Stimulated activated memory B cell treated with anti-CD40 and anti-IgM and Interleukin-4, amounts not matched to agents 10 μg/mL and 1 μg/mL and 100 μg/mL, for 72 hours (primary cell): ENCODE data around the gene GPR149.

Source experiments
- ATAC-seq: fragments of 150-1000 bp; cut with Tn5 transposase; 2 replicates; pipeline ENCODE4 v1.10.0; 2021
- H3K27ac Mint-ChIP-seq: one replicate; pipeline ENCODE4 v1.8.0; 2022; ENCODE audit warnings: mild to moderate bottlenecking, mixed read lengths
- H3K27me3 Mint-ChIP-seq: one replicate; pipeline ENCODE4 v1.8.0; 2022; ENCODE audit warnings: mixed read lengths
- H3K36me3 Mint-ChIP-seq: one replicate; pipeline ENCODE4 v1.8.0; 2022; ENCODE audit warnings: mixed read lengths
- H3K4me1 Mint-ChIP-seq: one replicate; pipeline ENCODE4 v1.8.0; 2022; ENCODE audit warnings: mixed read lengths
- H3K4me3 Mint-ChIP-seq: one replicate; pipeline ENCODE4 v1.8.0; 2022; ENCODE audit warnings: mild to moderate bottlenecking, moderate library complexity, mixed read lengths
- H3K9me3 Mint-ChIP-seq: one replicate; pipeline ENCODE4 v1.8.0; 2022; ENCODE audit warnings: mixed read lengths

Gene GPR149

GRCh38 chr3:154367221-154367620 is 62.8 kb downstream of the GPR149 start:
- ATAC-seq: no peak
- Mint-ChIP-seq H3K27ac (no peak overlapping the region), H3K4me3 (no peak overlapping the region), H3K9me3 (peaks cover 3% of the 10 kb centered on the region), H3K36me3 (no peaks in the 10 kb centered on the region), H3K27me3 (peaks cover 8% of the 10 kb centered on the region), H3K4me1 (no peaks in the 10 kb centered on the region)

GRCh38 chr3:154364849-154365248 is 65.1 kb downstream of the GPR149 start:
- H3K27ac Mint-ChIP-seq: no peak overlapping the region
- peaks cover 8% of the 10 kb centered on the region for H3K27me3 Mint-ChIP-seq
- no peaks in the 10 kb centered on the region for H3K4me1 Mint-ChIP-seq
- ATAC-seq: no peak
- no peak overlapping the region for H3K4me3 Mint-ChIP-seq
- H3K36me3 Mint-ChIP-seq: no peaks in the 10 kb centered on the region
- peaks cover 3% of the 10 kb centered on the region for H3K9me3 Mint-ChIP-seq

GRCh38 chr3:154361099-154361498 is 68.9 kb downstream of the GPR149 start:
- Mint-ChIP-seq H3K36me3 (no peaks in the 10 kb centered on the region), H3K27me3 (no peaks in the 10 kb centered on the region), H3K9me3 (peaks cover 4% of the 10 kb centered on the region), H3K27ac (no peak overlapping the region), H3K4me1 (no peaks in the 10 kb centered on the region), H3K4me3 (no peak overlapping the region)
- ATAC-seq: no peak

DNA sequence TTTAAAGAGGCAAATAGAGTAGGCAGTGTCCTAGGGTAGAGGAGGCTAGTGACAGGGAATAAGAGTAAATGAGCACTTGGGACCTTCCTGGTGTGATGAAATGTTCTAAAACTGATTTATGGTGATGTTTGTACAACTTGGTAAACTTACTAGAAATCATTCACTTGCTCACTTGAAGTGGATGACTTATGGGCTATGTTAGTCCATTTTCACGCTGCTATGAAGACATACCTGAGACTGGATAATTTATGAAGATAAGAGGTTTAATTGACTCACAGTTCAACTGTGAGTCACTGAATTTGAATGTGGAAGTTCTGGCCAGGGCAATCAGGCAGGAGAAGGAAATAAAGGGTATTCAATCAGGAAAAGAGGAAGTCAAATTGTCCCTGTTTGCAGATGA is 74.0 kb downstream of the GPR149 start:
- H3K4me1 Mint-ChIP-seq: no peaks in the 10 kb centered on the region
- ATAC-seq: no peak
- H3K9me3 Mint-ChIP-seq: peaks cover 6% of the 10 kb centered on the region
- H3K27ac Mint-ChIP-seq: no peak overlapping the region
- H3K36me3 Mint-ChIP-seq: no peaks in the 10 kb centered on the region
- peaks cover 22% of the 10 kb centered on the region for H3K27me3 Mint-ChIP-seq
- no peak overlapping the region for H3K4me3 Mint-ChIP-seq

GRCh38 chr3:154349223-154349622 is 80.8 kb downstream of the GPR149 start:
- Mint-ChIP-seq H3K36me3 (no peaks in the 10 kb centered on the region), H3K9me3 (no peaks in the 10 kb centered on the region), H3K27ac (no peak overlapping the region), H3K4me3 (no peak overlapping the region), H3K4me1 (no peaks in the 10 kb centered on the region), H3K27me3 (peaks cover 48% of the 10 kb centered on the region)
- ATAC-seq: no peak

DNA sequence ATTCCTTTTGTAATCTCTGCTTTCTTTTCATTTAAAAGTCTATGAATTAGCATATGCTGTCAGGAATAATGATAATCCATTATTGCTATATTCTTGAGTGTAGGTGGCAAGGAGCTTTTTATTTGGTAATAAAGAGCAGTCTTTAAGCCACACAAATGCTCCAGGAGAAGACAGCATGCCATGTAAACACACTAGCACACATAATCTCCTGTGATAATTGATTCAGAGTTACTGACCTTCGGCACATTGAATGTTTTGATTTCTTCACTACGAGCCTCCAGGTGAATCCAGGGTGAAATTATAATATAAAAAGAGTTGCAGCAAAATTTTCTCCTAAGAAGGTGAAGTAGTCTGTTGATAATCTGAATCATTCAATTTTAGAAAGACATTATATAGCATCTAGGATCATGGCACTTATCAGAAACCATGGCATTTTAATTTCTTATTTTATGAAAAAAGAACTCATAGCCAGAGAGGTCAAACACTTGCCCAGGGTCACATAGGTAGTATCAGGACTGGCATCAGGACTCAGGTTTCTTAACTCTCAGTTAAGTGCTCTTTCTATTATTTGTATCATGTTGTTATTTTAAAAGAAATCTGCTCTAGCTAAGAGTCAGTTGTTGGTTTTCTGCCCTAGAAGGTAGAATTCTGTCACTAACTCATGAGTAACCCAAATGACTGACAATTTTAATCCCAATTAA is 84.4 kb downstream of the GPR149 start:
- H3K36me3 Mint-ChIP-seq: no peaks in the 10 kb centered on the region
- ATAC-seq: no peak
- H3K4me3 Mint-ChIP-seq: no peak overlapping the region
- no peak overlapping the region for H3K27ac Mint-ChIP-seq
- no peaks in the 10 kb centered on the region for H3K9me3 Mint-ChIP-seq
- no peaks in the 10 kb centered on the region for H3K4me1 Mint-ChIP-seq
- H3K27me3 Mint-ChIP-seq: peaks cover 29% of the 10 kb centered on the region

DNA sequence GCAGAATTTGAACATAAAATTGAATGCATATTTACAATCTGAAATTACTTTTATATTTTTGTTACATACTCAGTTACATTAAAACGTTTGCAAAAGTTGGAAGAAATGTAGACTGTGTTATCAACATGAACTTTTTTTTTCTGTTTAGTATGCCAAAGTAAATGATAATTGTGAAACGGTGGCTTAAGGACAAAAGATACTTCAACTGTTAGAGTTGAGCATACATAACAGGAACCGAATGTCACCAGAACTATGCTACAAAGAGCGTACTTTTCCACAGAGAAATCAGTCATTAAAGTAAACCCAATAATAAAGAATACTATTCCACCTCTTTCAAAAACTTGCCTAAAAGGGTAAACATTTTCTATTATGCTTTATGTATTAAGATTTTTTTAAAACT is 91.4 kb downstream of the GPR149 start:
- no peak for ATAC-seq
- H3K4me1 Mint-ChIP-seq: no peaks in the 10 kb centered on the region
- H3K27me3 Mint-ChIP-seq: no peaks in the 10 kb centered on the region
- no peak overlapping the region for H3K27ac Mint-ChIP-seq
- no peak overlapping the region for H3K4me3 Mint-ChIP-seq
- no peaks in the 10 kb centered on the region for H3K9me3 Mint-ChIP-seq
- no peaks in the 10 kb centered on the region for H3K36me3 Mint-ChIP-seq

- no peaks in the 10 kb centered on the region for H3K4me1 Mint-ChIP-seq
- H3K4me3 Mint-ChIP-seq: no peak overlapping the region
- H3K27me3 Mint-ChIP-seq: no peaks in the 10 kb centered on the region
- no peaks in the 10 kb centered on the region for H3K36me3 Mint-ChIP-seq
- H3K9me3 Mint-ChIP-seq: no peaks in the 10 kb centered on the region
- ATAC-seq: no peak
- H3K27ac Mint-ChIP-seq: no peak overlapping the region
These were observed 92.0 kb downstream of the GPR149 start for GRCh38 chr3:154338008-154338407.

GRCh38 chr3:154334973-154335420 is 95.0 kb downstream of the GPR149 start:
- Mint-ChIP-seq H3K4me1 (no peaks in the 10 kb centered on the region), H3K36me3 (no peaks in the 10 kb centered on the region), H3K9me3 (no peaks in the 10 kb centered on the region), H3K4me3 (no peak overlapping the region), H3K27ac (no peak overlapping the region), H3K27me3 (peaks cover 9% of the 10 kb centered on the region)
- no peak for ATAC-seq

DNA sequence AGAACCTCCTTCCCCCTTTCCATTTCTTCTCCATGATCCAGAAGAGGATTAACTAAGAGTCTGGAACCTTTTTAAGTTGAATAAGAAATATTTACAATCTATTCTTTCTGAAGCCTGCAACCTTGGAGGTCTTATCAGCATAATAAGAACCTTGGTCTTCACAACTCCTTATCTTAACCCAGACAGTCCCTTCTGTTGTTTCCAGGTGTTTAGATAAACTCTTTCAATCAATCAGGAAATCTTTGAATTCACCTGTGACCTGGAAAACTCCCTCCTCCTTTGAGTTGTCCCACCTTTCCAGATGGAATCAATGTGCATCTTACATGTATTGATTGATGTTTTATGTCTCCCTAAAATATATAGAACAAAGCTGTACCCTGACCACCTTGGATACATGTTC is 102.1 kb downstream of the GPR149 start:
- Mint-ChIP-seq H3K4me1 (peaks cover 6% of the 10 kb centered on the region), H3K9me3 (no peaks in the 10 kb centered on the region), H3K27ac (no peak overlapping the region), H3K4me3 (no peak overlapping the region), H3K36me3 (no peaks in the 10 kb centered on the region), H3K27me3 (peaks cover 9% of the 10 kb centered on the region)
- no peak for ATAC-seq

DNA sequence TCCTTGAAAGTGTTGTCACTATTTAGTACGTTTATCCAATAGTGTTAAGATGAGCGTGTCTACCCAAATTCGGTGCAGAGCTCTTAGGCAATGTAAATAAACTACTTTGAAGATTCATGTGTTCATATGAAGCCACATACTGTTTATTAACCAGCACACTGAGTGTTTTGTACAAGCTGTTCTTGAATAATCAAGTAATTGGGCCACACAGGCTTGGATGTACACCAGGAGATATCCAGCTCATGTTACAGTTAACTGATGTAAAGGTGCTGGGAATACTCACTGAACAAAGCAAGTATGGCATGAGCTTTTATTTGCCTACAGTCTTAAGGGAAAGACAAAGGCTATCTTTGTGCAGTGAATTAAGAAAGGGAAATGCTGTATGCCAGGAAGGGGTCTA is 105.1 kb downstream of the GPR149 start:
- H3K4me1 Mint-ChIP-seq: peaks cover 6% of the 10 kb centered on the region
- no peak for ATAC-seq
- peak overlapping the region; percentile 95 for H3K4me3 Mint-ChIP-seq
- H3K27me3 Mint-ChIP-seq: no peaks in the 10 kb centered on the region
- H3K36me3 Mint-ChIP-seq: peaks cover 9% of the 10 kb centered on the region
- H3K27ac Mint-ChIP-seq: peak overlapping the region; percentile 100
- no peaks in the 10 kb centered on the region for H3K9me3 Mint-ChIP-seq

DNA sequence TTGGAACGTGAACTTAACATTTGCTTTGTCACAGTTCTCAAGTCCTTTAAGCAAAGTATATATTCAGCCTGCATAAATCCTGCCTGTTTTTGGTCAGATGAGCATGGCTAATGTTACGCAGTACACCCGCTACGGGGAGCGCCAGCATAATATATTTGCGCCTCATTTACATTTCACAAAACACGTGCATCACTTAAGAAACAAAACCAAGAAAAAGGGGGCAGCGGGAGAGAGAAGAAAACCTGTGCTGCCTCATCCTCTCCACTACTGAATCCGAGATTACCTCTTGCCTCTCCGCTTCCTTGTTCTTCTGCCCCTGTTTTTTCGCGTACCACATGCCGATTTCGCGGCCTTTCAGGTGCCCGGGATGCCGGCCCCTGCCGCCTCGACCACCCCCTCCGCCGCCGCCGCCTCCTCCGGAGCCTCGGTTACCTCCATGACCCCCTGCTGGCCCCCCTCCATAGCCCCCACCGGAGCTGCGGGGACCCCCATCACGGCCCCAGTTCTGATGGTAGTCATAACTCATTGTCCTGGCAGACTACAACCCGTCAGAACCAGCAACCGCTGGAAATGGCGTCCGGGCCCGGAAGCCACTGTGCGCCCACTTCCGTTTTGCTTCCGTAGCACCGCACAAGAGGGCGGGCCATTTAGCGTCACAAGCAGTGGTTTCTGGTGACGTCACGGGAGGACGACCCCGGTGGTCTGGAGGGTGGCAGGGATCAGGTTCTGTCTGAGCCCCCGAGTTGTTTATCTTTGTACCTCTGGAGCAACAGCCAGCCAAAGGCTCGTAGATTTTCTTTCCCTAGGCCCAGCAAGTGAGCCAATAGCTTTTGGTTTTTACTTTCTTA is 105.9 kb downstream of the GPR149 start, which contains the start of gene DHX36:
DHX36 (minus strand) TSS at position 597 of the 848 bp plus-strand sequence; CDS start at position 526, 71 bp downstream.
- Mint-ChIP-seq H3K27me3 (no peaks in the 10 kb centered on the region), H3K9me3 (no peaks in the 10 kb centered on the region), H3K4me3 (peak within 1 kb of the TSS; percentile 95), H3K27ac (peak within 1 kb of the TSS; percentile 100), H3K36me3 (peaks cover 9% of the 10 kb centered on the region), H3K4me1 (peaks cover 6% of the 10 kb centered on the region)
- peak; percentile 98 for ATAC-seq

GRCh38 chr3:154316974-154317767 is 112.8 kb downstream of the GPR149 start:
- H3K27ac Mint-ChIP-seq: peak overlapping the region; percentile 33
- no peaks in the 10 kb centered on the region for H3K27me3 Mint-ChIP-seq
- peaks cover 20% of the 10 kb centered on the region for H3K4me1 Mint-ChIP-seq
- no peaks in the 10 kb centered on the region for H3K9me3 Mint-ChIP-seq
- H3K4me3 Mint-ChIP-seq: no peak overlapping the region
- H3K36me3 Mint-ChIP-seq: peaks cover 53% of the 10 kb centered on the region
- ATAC-seq: no peak

DNA sequence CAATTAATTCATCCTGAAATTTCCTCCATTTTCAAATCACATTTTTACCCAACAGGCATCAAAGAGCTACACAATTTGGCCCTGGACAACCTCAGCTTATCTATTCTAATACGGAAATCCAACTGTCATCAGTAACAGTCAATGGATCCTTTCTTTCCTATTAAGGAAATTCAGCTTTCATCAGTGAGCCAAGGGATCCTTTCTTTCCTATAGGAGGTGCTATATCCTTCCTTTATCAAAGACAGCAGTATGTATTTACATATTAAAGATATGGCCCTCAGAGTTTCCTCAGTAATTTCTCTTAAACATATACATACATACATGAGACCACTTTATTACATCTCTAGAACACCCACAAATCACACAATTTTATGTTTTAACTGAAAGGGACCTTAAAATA is 115.8 kb downstream of the GPR149 start:
- no peak for ATAC-seq
- Mint-ChIP-seq H3K9me3 (no peaks in the 10 kb centered on the region), H3K27me3 (no peaks in the 10 kb centered on the region), H3K27ac (no peak overlapping the region), H3K4me1 (peaks cover 20% of the 10 kb centered on the region), H3K4me3 (no peak overlapping the region), H3K36me3 (peaks cover 50% of the 10 kb centered on the region)

GRCh38 chr3:154310840-154311239 is 119.2 kb downstream of the GPR149 start:
- Mint-ChIP-seq H3K4me1 (peaks cover 12% of the 10 kb centered on the region), H3K4me3 (no peak overlapping the region), H3K27me3 (no peaks in the 10 kb centered on the region), H3K9me3 (no peaks in the 10 kb centered on the region), H3K27ac (no peak overlapping the region), H3K36me3 (peaks cover 61% of the 10 kb centered on the region)
- ATAC-seq: no peak
